BE2C (cell line): ENCODE measurements around the gene KRTAP10-5.

Experiments
- DNase-seq: peaks from one replicate; pipeline ENCODE4 v3.0.0-alpha.2; 2020
- H3K27me3 ChIP-seq: fragments of 250-450 bp; sonication (Bioruptor Pico); 2 replicates; pipeline ENCODE4 v1.5.1; 2020; ENCODE audit warnings: mild to moderate bottlenecking
- H3K36me3 ChIP-seq: fragments of 250-450 bp; sonication (Bioruptor Pico); 2 replicates; pipeline ENCODE4 v1.5.1; 2020; ENCODE audit warnings: mild to moderate bottlenecking
- H3K4me1 ChIP-seq: fragments of 250-450 bp; sonication (Bioruptor Pico); 2 replicates; pipeline ENCODE4 v1.5.1; 2020
- H3K4me3 ChIP-seq: 2 replicates; pipeline ENCODE4 v1.5.1; 2011; ENCODE audit warnings: low read depth, low read length
- H3K9me3 ChIP-seq: fragments of 250-450 bp; sonication (Bioruptor Pico); 2 replicates; pipeline ENCODE4 v1.5.1; 2020
- CTCF ChIP-seq: IDR thresholded peaks from 2 replicates; pipeline ENCODE4 v1.5.1; 2012; ENCODE audit warnings: mild to moderate bottlenecking, low read depth, low read length

KRTAP10-5 gene

GRCh38 chr21:44540741-44541288 is 39.6 kb downstream of the KRTAP10-5 start:
- no peak for TF ChIP-seq CTCF
- peaks cover 14% of the 10 kb centered on the region for H3K27me3 ChIP-seq
- H3K9me3 ChIP-seq, result no peaks in the 10 kb centered on the region
- no peak overlapping the region for H3K4me3 ChIP-seq
- H3K4me1 ChIP-seq, result no peaks in the 10 kb centered on the region
- no peak for DNase-seq
- no peaks in the 10 kb centered on the region for H3K36me3 ChIP-seq

GRCh38 chr21:44539991-44540666 is 40.3 kb downstream of the KRTAP10-5 start, which contains the start of gene KRTAP10-1:
Gene KRTAP10-1, minus strand, starts transcription at chr21:44540195. Its CDS starts 45 bp downstream, at chr21:44540150.
- TF ChIP-seq CTCF, result no peak
- H3K9me3 ChIP-seq, result no peaks in the 10 kb centered on the region
- H3K36me3 ChIP-seq, result no peaks in the 10 kb centered on the region
- no peaks in the 10 kb centered on the region for H3K4me1 ChIP-seq
- no peak for DNase-seq
- peaks cover 14% of the 10 kb centered on the region for H3K27me3 ChIP-seq
- no peak within 1 kb of the TSS for H3K4me3 ChIP-seq

- TF ChIP-seq CTCF, result no peak
- Histone ChIP-seq H3K9me3 (no peaks in the 10 kb centered on the region), H3K4me1 (no peaks in the 10 kb centered on the region), H3K27me3 (peaks cover 14% of the 10 kb centered on the region), H3K4me3 (no peak overlapping the region), H3K36me3 (no peaks in the 10 kb centered on the region)
- DNase-seq, result no peak
Measured at GRCh38 chr21:44539046-44539445, 41.4 kb downstream of the KRTAP10-5 start.

GRCh38 chr21:44537930-44538911 is 42.2 kb downstream of the KRTAP10-5 start:
- no peak for DNase-seq
- peaks cover 14% of the 10 kb centered on the region for H3K27me3 ChIP-seq
- H3K4me3 ChIP-seq, result no peak overlapping the region
- no peaks in the 10 kb centered on the region for H3K36me3 ChIP-seq
- no peaks in the 10 kb centered on the region for H3K4me1 ChIP-seq
- no peaks in the 10 kb centered on the region for H3K9me3 ChIP-seq
- TF ChIP-seq CTCF, result no peak

GRCh38 chr21:44535963-44536362 is 44.4 kb downstream of the KRTAP10-5 start:
- no peak for DNase-seq
- no peaks in the 10 kb centered on the region for H3K9me3 ChIP-seq
- no peaks in the 10 kb centered on the region for H3K36me3 ChIP-seq
- no peak overlapping the region for H3K4me3 ChIP-seq
- TF ChIP-seq CTCF, result no peak
- H3K4me1 ChIP-seq, result no peaks in the 10 kb centered on the region
- H3K27me3 ChIP-seq, result peaks cover 14% of the 10 kb centered on the region

- Histone ChIP-seq H3K4me1 (no peaks in the 10 kb centered on the region), H3K36me3 (no peaks in the 10 kb centered on the region), H3K9me3 (no peaks in the 10 kb centered on the region), H3K27me3 (peaks cover 11% of the 10 kb centered on the region), H3K4me3 (no peak overlapping the region)
- TF ChIP-seq CTCF, result no peak
- DNase-seq, result no peak
Measured at GRCh38 chr21:44534688-44535087, 45.7 kb downstream of the KRTAP10-5 start.
